KMS-11 (cell line): ENCODE results near the gene RDH5.

Experiments
- H2AFZ ChIP-seq: fragments of 200-600 bp; sonication (generic); 2 replicates; pipeline ENCODE4 v1.6.1; 2016; ENCODE audit warnings: antibody characterized with exemption, mixed run types, low read depth
- H3K27ac ChIP-seq: fragments of 200-600 bp; sonication (generic); 2 replicates; pipeline ENCODE4 v1.6.1; 2016; ENCODE audit warnings: mild to moderate bottlenecking, mixed run types
- H3K27me3 ChIP-seq: fragments of 200-600 bp; sonication (generic); 2 replicates; pipeline ENCODE4 v1.6.1; 2017; ENCODE audit warnings: mild to moderate bottlenecking, low read depth, mixed run types, moderate library complexity; ENCODE audit not compliant: insufficient read depth
- H3K36me3 ChIP-seq: fragments of 200-600 bp; sonication (generic); 2 replicates; pipeline ENCODE4 v1.6.1; 2017; ENCODE audit warnings: mild to moderate bottlenecking, mixed run types; ENCODE audit not compliant: insufficient read depth
- H3K4me1 ChIP-seq: fragments of 200-600 bp; sonication (generic); 2 replicates; pipeline ENCODE4 v1.6.1; 2016; ENCODE audit warnings: mild to moderate bottlenecking, low read depth, mixed run types; ENCODE audit not compliant: poor library complexity, severe bottlenecking
- H3K4me2 ChIP-seq: fragments of 200-600 bp; sonication (generic); 2 replicates; pipeline ENCODE4 v1.7.0; 2016; ENCODE audit warnings: mild to moderate bottlenecking, mixed run types
- H3K4me3 ChIP-seq: fragments of 200-600 bp; sonication (generic); IDR thresholded peaks from 2 replicates; pipeline ENCODE4 v1.6.1; 2017; ENCODE audit warnings: low read depth, low read length, mixed read lengths; ENCODE audit not compliant: insufficient read depth
- H3K79me2 ChIP-seq: fragments of 200-600 bp; sonication (generic); 2 replicates; pipeline ENCODE4 v1.6.1; 2016; ENCODE audit warnings: low read depth, mixed run types; ENCODE audit not compliant: insufficient read depth
- H3K9ac ChIP-seq: fragments of 200-600 bp; sonication (generic); 2 replicates; pipeline ENCODE4 v1.6.1; 2016; ENCODE audit warnings: mild to moderate bottlenecking, mixed run types
- H4K20me1 ChIP-seq: fragments of 200-600 bp; sonication (generic); 2 replicates; pipeline ENCODE4 v1.6.1; 2016; ENCODE audit warnings: mild to moderate bottlenecking, mixed run types; ENCODE audit not compliant: insufficient read depth
- CTCF ChIP-seq: fragments of 200-600 bp; sonication (generic); conservative IDR thresholded peaks from 2 replicates; pipeline ENCODE4 v1.6.1; 2017; ENCODE audit warnings: low read depth, mild to moderate bottlenecking, antibody characterized with exemption, low read length, moderate library complexity, mixed read lengths

The RDH5 gene

DNA sequence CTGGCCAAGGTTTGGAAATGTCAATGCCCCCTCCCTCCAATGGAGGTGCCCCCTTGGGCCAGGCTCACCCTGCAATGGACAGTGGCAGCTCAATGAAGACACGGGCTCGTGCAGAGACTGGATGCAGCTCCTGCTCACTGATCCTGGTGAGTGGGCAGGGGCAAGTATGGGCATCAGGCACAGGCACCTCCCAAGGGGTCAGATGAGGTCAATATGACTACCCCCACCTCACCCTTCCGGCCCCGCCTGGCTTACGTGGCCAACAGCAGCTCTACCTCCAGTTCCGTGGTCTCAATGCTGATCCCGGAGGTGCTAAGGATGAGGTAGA lies 26.0 kb upstream of the RDH5 start:
- Histone ChIP-seq H4K20me1 (no peaks in the 10 kb centered on the region), H3K27ac (no peak overlapping the region), H3K9ac (no peak overlapping the region), H3K27me3 (peaks cover 6% of the 10 kb centered on the region; the same call in 1 of the 2 replicates), H3K36me3 (no peaks in the 10 kb centered on the region), H3K4me3 (no peak overlapping the region), H2AFZ (no peak overlapping the region), H3K79me2 (no peaks in the 10 kb centered on the region), H3K4me2 (no peak overlapping the region), H3K4me1 (no peaks in the 10 kb centered on the region)
- no peak for TF ChIP-seq CTCF

DNA sequence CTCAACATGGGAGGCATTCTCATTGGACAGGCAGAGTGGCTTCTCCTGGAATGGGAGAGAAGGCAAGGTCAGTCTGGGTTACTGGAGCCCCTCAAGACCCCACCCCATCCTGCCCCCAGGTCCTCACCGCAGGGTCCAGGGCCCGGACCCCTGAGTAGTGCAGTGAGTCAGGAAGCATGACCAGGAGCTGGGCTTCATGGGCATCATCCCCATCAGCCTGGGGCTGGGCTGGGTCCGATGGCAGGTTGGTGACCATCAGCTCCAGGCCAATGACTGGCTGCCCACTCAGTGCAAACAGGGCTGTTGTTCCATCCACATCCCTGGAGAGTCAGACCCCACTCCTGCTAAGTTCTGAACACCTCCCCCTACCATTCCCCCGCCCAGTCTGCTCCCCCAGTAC lies 25.5 kb upstream of the RDH5 start:
- H4K20me1 ChIP-seq, result no peaks in the 10 kb centered on the region
- H3K27ac ChIP-seq, result no peak overlapping the region
- H3K27me3 ChIP-seq, result peaks cover 6% of the 10 kb centered on the region; the same call in 1 of the 2 replicates
- H3K36me3 ChIP-seq, result no peaks in the 10 kb centered on the region
- no peak overlapping the region for H3K4me3 ChIP-seq
- H3K4me1 ChIP-seq, result no peaks in the 10 kb centered on the region
- TF ChIP-seq CTCF, result no peak
- no peak overlapping the region for H3K4me2 ChIP-seq
- H3K79me2 ChIP-seq, result no peaks in the 10 kb centered on the region
- H3K9ac ChIP-seq, result no peak overlapping the region
- no peak overlapping the region for H2AFZ ChIP-seq

DNA sequence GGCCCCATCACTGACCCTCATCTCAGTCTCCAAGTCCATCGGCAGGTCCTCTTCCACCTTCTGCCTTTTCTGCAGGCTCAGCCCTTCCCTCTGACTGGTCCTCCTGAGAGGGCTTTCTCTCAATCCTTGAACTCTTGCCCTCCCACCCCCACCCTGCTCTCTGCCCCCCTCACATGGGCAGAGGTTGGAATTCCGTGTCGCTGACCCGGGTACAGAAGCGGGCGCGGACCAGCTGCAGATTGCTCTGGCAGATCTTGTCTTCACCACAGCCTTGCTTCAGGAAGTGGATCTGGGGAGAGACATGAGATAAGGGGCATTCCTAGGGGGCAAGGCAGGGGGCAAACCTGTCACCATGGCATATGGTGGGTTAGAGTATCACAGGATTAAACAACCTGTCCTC lies 24.8 kb upstream of the RDH5 start:
- TF ChIP-seq CTCF, result no peak
- H3K9ac ChIP-seq, result no peak overlapping the region
- no peak overlapping the region for H3K4me2 ChIP-seq

GRCh38 chr12:55696141-55696540 lies 24.1 kb upstream of the RDH5 start:
- TF ChIP-seq CTCF, result no peak
- Histone ChIP-seq H3K27me3 (peaks cover 6% of the 10 kb centered on the region; the same call in 1 of the 2 replicates), H3K79me2 (no peaks in the 10 kb centered on the region), H3K4me2 (no peak overlapping the region), H3K9ac (no peak overlapping the region), H4K20me1 (no peaks in the 10 kb centered on the region), H2AFZ (no peak overlapping the region), H3K36me3 (no peaks in the 10 kb centered on the region), H3K4me1 (peaks cover 7% of the 10 kb centered on the region), H3K27ac (no peak overlapping the region), H3K4me3 (no peak overlapping the region)

More for the DNA sequence above, 24.8 kb upstream of the RDH5 start:
- Histone ChIP-seq H3K4me3 (no peak overlapping the region), H3K36me3 (no peaks in the 10 kb centered on the region), H3K27ac (no peak overlapping the region), H3K27me3 (peaks cover 6% of the 10 kb centered on the region; the same call in 1 of the 2 replicates), H3K79me2 (no peaks in the 10 kb centered on the region), H4K20me1 (no peaks in the 10 kb centered on the region), H3K4me1 (peaks cover under 1% of the 10 kb centered on the region), H2AFZ (no peak overlapping the region)
